Activated gamma-delta T cell (primary cell): ENCODE measurements around the gene ZNF432.

ENCODE experiments used
- DNase-seq: peaks from one replicate; lab custom pipeline; 2025; lab: John Stamatoyannopoulos, UW

The ZNF432 gene

DNA sequence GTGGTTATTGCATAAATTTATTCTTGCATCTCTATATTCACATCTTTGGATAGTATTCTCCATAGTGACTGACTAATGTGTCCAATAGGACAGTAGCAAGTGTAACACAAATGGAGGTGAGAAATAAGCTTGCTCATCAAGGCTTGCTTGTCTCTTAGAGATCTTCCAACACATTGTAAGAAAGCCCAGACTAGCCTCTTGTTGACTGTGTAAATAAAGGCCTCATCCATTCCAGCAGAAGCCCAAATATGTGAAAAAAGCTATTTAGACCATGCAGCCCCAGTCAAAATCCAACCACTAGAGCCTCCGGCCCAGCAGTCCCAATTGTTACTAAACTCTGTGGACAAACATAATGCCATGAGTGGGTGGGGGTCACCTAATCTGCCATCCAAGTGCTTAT lies 38.0 kb downstream of the ZNF432 start:
- no peak for DNase-seq

GRCh38 chr19:52007806-52008557 lies 40.7 kb downstream of the ZNF432 start, which contains the start of gene ZNF615:
Gene ZNF615 (minus strand): TSS chr19:52008211. CDS start chr19:52003711, 4,500 bp downstream.
- peak; percentile 60 for DNase-seq

- no peak for DNase-seq
Measured at GRCh38 chr19:52007451-52007805, 41.2 kb downstream of the ZNF432 start.

DNA sequence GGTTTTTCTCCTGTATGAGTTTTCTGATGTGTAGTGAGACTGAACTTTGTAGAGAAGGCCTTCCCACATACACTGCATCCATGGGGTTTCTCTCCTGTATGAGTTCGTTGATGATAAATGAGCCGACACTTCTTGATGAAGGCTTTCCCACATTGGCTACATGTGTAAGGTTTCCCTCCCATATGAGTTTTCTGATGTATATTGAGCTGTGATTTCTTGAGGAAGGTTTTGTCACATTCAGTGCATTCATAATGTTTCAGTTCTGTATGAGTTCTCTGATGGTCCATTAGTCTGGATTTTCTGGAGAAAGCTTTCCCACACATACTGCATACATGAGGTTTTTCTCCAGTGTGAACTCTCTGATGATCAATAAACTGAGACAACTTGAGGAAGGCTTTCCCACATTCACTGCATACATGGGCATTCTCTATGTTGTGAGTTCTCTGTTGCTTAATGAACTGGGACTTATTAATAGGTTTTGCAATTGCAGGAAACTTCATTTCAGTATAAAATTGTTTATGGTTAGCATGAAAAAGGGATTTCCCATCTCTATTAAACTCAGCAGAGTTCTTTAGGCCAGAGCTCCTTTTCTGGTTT lies 54.5 kb downstream of the ZNF432 start:
- DNase-seq: no peak

GRCh38 chr19:51993422-51993821 lies 55.2 kb downstream of the ZNF432 start:
- DNase-seq: no peak

DNA sequence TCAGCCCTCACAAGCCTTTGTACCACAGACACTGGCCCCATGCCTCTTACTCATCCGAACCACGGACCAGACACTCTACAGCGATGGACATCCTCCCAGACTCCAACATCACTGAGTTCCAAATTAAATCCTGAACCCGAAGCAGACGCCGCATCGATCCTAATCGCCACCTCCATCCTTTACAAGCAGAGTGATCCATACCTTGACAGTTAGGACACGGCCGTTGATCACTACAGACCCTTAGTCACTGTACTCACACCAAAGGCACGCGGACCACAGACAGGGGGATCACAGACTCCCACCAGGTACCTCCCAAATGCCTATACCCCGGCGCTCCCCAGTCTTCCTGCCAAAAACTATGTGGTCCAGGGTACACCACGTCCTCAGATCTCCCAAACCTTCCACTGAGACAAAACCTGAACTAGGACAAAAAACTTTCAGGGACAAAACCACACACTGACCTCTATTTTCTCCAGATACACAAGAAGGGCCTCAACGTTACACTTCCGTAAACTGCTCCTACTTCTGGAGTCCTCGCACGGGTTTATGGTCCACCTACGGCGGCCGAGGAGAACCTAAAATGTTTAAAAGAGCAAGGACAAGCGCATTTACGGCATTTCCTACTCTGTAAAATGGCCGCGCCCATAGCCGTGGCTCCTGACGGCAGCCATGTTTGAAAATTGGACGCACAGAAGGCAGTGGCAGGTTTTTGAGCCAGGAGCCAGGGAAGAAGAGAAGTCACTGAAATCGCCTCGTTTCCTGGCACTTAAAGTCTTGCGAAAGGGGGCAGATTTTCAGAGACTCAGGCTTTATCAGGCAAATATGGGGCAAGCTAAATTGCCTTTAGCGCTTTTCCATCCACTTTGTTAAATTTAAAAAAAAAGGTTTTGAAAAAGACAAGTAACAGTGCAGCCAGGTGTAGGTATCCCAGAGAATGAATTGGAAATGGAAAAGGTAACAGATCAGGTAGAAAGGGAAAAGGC lies 62.0 kb downstream of the ZNF432 start, which contains the start of gene ZNF350:
Gene ZNF350, minus strand, starts transcription at position 532 of the 983 bp plus-strand sequence. CDS start 12,480 bp downstream, outside the sequence.
- peak; percentile 43 for DNase-seq

DNA sequence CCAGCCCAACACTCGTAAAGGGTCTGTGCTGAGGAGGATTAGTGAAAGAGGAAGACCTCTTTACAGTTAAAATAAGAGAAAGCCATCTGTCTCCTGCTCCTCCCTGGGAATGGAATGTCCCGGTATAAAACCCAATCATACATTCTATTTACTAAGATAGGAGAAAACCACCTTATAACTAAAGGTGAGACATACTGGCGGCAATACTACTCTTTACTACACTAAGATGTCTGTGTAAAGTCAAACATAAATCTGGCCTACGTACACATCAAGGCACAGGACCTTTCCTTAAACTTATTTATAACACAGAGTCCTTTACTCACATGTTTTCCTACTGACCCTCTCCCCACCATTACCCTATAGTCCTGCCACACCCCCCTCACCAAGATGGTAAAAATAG lies 65.3 kb downstream of the ZNF432 start:
- no peak for DNase-seq
